Adrenal gland (tissue), 5 donors: Measurements from ENCODE around the gene ITGA1.

Source experiments
- POLR2A ChIP-seq, 2 donors: fragments of 450-650 bp; IDR thresholded peaks; one replicate each; pipeline ENCODE4 v1.6.1; 2017; ENCODE audit warnings: antibody characterized with exemption in 2 of 2, mild to moderate bottlenecking in 2 of 2, moderate library complexity in 1 of 2
- TF ChIP-seq, protein P1 (sequence below), 6 experiments: fragments of 450-650 bp in 4 of 6; fragments of 200-600 bp in 2 of 6; sonication (generic) in 1 of 6; IDR thresholded peaks; 1 replicate in 5 of 6; 2 replicates in 1 of 6; pipeline versions ENCODE4 v1.5.1 to v1.8.0; 2016 to 2021; ENCODE audit warnings: antibody characterized with exemption in 6 of 6, mild to moderate bottlenecking in 2 of 6, moderate library complexity in 1 of 6
- donor health status: DM: no; HTN: no; CAD: no.

DNA sequence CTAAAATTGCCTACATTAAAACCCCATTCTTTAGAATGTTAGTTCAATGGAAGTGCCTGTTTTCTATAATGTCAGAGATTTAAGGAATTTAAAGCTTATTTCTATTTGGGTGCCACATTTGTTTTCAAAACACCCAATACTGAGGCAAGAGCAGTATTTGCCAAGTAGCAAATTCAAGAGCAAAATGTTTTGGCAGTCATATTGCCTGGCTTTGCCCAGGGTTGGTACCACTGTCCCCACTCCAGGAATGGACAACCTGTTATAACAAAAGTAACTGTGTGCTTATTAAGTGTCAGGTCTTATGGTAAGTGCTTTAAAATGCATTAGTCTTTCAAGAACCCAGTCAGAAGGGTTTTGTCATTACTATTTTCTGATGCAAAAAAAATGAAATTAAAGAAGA lies 19.3 kb downstream of the ITGA1 start:
- TF ChIP-seq POLR2A (IDR thresholded peaks at IDR 0.05): no peak
- TF ChIP-seq, protein P1, sequence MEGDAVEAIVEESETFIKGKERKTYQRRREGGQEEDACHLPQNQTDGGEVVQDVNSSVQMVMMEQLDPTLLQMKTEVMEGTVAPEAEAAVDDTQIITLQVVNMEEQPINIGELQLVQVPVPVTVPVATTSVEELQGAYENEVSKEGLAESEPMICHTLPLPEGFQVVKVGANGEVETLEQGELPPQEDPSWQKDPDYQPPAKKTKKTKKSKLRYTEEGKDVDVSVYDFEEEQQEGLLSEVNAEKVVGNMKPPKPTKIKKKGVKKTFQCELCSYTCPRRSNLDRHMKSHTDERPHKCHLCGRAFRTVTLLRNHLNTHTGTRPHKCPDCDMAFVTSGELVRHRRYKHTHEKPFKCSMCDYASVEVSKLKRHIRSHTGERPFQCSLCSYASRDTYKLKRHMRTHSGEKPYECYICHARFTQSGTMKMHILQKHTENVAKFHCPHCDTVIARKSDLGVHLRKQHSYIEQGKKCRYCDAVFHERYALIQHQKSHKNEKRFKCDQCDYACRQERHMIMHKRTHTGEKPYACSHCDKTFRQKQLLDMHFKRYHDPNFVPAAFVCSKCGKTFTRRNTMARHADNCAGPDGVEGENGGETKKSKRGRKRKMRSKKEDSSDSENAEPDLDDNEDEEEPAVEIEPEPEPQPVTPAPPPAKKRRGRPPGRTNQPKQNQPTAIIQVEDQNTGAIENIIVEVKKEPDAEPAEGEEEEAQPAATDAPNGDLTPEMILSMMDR (IDR thresholded peaks at IDR 0.05): no peak
